ENCODE data around the gene CNTNAP2. TPM values are rescaled to one million over a fixed set of nuclear protein-coding genes. Genes with fewer than 3 reads are reported as not detected.
A peak's percentile ranks its signal among the peaks of the same experiment; 100 is the strongest.
"Not testable (repeated sequence)": the region's sequence is repeated elsewhere in the genome, so short reads cannot be mapped to it uniquely, and the experiment has no call there.

The CNTNAP2 gene
- polyA plus RNA-seq, 1 donor = 6.1 TPM

DNA sequence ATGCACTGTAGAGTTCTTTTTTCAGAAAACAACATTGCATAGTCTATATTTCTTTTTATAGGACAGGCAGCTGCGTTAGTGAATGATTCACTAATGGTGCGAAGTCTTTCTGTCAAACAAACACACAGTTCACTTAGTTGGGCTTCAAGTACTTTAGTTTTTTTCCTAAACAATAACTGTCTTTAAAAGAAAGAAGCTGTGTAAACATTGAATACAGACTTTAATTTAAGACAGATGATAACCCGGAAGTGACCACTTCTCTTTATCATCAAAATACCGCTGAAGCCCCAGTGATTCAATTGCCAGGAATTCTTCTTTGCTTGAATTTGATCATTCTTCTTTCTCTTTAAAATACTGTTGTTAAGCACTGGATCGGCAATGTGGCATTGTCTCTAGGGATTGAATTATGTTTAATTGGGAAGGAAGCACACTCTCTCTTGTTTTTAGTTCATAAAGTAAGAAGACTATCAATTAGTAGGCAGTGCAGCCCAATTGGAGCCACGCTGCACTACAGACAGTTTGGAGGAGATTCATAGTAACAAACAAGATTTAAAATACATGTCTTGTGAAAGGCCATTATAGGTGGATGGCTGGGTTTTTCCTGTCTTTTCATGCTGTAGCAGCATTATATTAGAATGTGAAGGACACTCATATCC is 30.4 kb downstream of the CNTNAP2 start:
- peak; percentile 11 for DNase-seq (ENCODE audit: low read depth)

DNA sequence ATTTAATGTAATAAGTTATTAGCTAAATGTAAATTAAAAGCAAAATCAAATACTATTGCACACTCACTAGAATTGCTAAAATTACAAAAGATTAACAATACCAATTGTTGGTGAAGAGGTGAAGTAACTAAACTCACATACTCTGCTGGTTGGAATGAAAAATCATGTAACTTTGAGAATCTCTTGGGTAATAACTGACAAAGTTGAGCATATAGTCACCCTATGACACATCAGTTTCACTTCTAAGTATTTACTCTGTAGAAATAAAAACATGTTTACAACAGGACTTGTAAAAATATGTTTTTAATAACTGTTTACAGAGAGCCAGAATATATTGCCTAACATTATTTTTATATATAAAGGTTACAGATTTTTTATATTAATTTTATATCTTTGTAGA is 33.6 kb downstream of the CNTNAP2 start:
- no peak for DNase-seq (ENCODE audit: low read depth)

- DNase-seq (ENCODE audit: low read depth) = no peak
These were observed 55.5 kb downstream of the CNTNAP2 start for GRCh38 chr7:146172112-146172511.

GRCh38 chr7:146175716-146176115 is 59.1 kb downstream of the CNTNAP2 start:
- DNase-seq (ENCODE audit: low read depth) = no peak

DNA sequence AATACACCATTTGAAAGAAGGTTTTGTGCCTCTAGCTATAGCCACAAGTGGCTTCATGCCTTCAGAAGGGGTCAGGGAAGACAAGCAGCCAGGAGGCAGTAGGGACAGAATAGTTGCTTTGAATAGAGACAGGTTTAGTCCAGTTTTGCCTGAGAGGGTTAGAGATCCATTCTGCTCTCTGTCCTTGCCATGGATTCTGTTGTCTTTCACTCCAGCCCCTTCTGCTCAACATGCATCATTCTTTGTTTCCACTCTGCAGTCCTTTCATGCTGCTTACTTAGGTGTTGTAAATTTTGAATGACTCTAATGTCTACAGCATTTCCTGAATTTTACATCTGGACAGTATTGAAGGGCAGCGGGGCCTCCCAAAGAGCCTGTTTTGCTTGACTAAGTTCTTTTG is 60.3 kb downstream of the CNTNAP2 start:
- DNase-seq (ENCODE audit: low read depth) = no peak

- DNase-seq (ENCODE audit: low read depth) = no peak
These were observed 60.7 kb downstream of the CNTNAP2 start for GRCh38 chr7:146177301-146177700.

- no peak for DNase-seq (ENCODE audit: low read depth)
These were observed 69.2 kb downstream of the CNTNAP2 start for GRCh38 chr7:146185844-146186243.

DNA sequence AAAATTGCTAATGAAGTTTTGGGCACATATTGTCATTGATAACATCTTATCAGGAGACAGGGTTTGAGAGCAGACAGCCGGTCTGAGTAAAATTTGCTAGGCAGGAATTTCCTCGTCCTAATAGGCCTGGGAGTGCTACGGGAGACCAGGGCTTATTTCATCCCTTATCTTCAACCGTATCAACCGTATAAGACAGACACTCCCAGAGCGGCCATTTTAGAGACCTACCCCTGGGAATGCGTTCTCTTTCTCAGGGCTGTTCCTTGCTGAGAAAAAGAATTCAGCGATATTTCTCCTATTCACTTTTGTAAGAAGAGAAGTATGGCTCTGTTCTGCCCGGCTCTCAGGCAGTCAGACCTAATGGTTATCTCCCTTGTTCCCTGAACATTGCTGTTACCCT is 74.8 kb downstream of the CNTNAP2 start:
- DNase-seq (ENCODE audit: low read depth) = not testable (repeated sequence)

DNA sequence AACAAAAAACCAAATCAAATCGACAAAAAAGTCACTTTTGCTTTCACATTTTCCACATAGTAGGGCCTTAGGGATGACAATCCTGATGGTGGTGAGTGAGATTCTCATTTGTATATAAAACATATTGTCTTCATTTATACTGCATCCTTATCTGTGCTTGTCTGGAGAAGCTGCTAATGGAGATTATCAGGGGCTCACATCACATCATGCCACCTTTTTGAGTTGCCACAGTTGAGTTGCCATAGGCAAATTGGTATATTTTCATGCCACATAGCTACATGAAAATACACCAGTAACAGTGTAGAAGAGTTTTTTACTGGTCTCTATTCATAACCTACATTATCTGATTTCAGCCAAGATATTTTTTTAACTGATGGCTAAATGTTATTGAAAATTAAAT is 85.3 kb downstream of the CNTNAP2 start:
- DNase-seq (ENCODE audit: low read depth) = no peak

- DNase-seq (ENCODE audit: low read depth) = no peak
These were observed 89.7 kb downstream of the CNTNAP2 start for GRCh38 chr7:146206270-146206669.

GRCh38 chr7:146208492-146208891 is 91.9 kb downstream of the CNTNAP2 start:
- DNase-seq (ENCODE audit: low read depth) = no peak

DNA sequence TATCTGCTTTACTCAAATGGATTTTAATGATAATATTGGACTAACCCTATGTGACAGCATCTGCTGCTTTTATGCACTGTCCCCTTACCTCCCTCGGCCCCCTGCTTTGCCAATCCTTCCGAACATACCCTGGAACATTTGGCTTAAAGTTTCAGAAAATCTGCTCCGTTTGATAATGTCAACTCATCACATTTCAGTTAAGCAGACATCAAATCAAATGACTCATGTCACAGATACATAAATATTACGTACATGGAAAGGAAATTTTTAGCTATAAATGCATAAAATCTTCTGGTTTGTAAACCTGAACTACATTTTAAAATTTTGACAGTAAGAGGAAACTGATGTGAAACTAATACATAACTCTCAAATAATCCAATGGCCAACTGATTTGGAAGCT is 98.2 kb downstream of the CNTNAP2 start:
- no peak for DNase-seq (ENCODE audit: low read depth)

- DNase-seq (ENCODE audit: low read depth) = no peak
These were observed 99.9 kb downstream of the CNTNAP2 start for GRCh38 chr7:146216396-146217041.

DNA sequence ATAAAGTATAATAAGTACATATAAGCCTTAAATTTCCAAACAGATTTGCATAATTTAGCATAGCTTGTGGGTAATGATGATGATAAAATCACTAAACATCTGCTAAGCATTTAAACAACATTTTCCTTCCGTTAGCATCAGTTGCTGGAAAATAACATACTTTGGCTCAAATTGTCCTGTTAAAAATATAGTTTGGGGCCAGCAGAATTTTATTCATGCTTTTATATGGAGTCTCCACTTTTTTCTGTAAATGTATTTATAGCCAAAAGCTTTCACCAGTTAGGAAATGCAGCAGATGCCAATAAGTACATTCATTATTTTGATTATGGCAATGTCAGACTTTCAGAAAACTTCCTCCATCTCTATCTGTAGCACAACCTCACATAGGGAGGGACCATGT is 107.2 kb downstream of the CNTNAP2 start:
- peak; percentile 36 for DNase-seq (ENCODE audit: low read depth)

DNA sequence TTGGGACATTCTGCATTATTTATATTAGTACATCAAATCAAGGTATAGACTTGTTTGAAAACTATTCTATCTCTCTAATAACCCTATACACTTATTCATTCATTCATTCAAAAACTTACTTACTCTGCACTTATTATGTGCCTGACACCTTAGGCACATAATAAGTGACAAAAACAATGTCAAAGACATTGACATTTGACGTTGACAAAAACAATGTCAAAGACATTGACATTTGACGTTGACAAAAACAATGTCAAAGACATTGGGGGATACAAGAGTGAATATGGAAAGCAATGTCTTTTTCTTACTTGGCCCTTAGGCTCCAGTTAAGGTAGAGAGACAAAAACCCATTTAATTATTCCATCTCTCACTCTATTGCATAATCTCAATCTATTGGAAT is 116.0 kb downstream of the CNTNAP2 start:
- DNase-seq (ENCODE audit: low read depth) = no peak

GRCh38 chr7:146235195-146235594 is 118.6 kb downstream of the CNTNAP2 start:
- DNase-seq (ENCODE audit: low read depth) = no peak

DNA sequence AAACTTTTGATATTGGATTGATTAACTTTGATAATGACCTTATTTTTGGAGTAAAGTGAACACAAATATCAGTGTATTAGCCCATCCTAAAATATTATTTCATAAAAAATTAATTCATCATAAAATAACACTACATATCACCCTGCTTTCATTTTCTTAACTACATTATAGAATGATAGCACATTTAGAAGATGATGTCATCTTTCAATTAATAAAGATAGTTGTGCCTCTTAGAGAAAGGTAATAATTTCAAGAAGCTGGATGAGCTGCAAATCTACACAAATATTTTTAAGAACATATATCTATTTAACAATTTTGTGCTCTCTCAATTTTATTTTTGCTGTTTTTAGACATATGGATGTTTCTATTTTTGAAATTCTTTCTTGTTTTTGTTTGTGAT is 126.1 kb downstream of the CNTNAP2 start:
- DNase-seq (ENCODE audit: low read depth) = no peak

- DNase-seq (ENCODE audit: low read depth) = not testable (repeated sequence)
These were observed 131.4 kb downstream of the CNTNAP2 start for GRCh38 chr7:146247991-146248390.

- DNase-seq (ENCODE audit: low read depth) = not testable (repeated sequence)
These were observed 132.1 kb downstream of the CNTNAP2 start for GRCh38 chr7:146248744-146249143.

DNA sequence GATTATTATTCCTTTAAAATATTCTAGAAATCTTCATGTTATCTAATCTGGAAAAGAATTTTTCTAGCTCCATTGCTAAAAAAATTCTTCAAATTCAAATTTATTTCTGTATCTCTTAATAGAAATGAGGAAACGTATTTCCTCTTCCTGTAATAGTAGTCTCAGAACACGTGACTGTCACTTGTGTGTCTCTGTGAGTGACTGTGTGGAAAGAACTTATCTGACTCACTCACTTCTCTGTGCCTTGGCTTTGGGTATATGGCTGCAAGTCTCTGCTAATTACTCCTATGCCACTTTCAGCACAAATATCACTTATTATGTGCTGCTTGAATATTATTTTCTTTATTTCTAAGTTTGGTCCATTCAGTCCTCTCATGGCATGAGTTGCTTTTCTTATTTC is 132.7 kb downstream of the CNTNAP2 start:
- DNase-seq (ENCODE audit: low read depth) = no peak

DNA sequence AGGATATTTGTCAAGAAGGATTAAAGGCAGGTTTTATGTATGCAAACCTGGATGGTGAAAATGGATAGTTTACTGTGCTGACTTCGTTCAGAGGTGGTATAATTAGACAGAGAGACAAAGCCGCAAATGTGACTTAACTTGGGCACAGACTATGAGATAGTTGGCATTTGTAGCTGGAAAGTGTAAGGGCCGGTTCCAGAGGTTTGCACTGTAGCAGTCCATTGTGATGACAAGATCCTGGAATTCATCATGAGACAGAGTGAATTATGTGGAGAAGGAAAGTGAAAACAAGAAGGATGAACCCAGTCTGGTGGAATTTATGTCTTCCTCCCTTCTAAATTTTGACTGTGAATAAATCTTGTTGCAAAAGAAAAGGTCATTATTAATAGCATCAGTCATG is 139.0 kb downstream of the CNTNAP2 start:
- DNase-seq (ENCODE audit: low read depth) = no peak

DNA sequence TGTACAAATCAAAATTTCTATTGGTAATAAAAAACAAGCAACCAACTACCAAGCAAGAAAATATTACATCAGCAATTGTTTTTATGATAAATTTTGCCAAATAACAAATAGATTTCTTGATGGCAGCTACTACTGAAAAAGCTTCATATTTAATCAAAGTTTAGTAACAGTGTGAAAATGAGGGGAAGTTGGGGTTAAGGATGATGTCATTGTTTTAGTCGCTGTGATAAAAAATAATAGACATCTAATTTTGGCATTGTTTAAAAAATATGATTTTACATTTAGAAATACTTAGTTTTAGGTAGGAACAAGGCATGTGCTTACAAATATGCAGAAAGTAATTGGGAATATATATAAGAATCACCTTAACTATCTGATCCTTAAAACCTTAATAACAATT is 145.9 kb downstream of the CNTNAP2 start:
- no peak for DNase-seq (ENCODE audit: low read depth)

DNA sequence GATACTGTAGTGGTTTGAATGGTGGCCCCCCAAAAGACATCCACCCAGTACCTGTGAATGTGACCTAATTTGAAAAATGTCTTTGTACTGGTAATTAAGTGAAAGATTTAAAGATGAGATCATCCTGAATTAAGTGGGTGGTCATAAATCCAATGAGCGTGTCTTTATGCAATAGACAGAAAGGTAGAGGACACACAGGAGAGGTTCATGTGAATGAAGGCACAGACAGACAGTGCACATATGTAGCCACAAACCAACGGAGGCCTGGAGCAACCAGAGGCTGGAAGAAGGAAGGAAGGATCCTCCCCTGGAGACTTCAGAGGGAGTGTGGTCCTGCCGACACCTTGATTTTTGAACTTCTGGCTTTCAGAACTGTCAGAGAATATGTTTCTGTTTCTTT is 160.3 kb downstream of the CNTNAP2 start:
- no peak for DNase-seq (ENCODE audit: low read depth)

DNA sequence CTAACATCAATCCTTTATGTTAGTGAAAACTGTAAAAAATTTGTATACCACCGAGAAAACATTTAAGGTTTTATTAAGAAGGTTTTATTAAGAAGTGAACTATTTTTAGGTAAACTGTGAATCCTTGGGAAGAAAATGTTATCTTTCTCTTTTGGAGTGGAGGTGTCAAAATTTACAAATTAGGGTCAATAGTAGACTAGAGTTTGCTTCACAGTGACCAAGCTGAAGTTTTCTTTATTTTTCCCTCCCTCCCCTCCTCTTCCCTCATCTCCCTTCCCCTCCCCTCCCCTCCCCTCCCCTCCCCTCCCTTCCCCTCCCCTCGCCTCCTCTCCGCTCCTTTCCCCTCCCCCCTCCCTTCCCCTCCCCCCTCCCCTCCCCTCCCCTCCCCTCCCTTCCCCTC is 168.8 kb downstream of the CNTNAP2 start:
- no peak for DNase-seq (ENCODE audit: low read depth)
